HFF-Myc (cell line): ENCODE measurements around the gene HOMER3.
"Not testable (repeated sequence)": the region's sequence is repeated elsewhere in the genome, so short reads cannot be mapped to it uniquely, and the experiment has no call there.

Experiments
- DNase-seq: peaks from one replicate; pipeline ENCODE4 v3.0.0-alpha.2; 2011; ENCODE audit warnings: low read depth; ENCODE audit errors: extremely low read depth
- H3K4me3 ChIP-seq: replicated peaks from 2 replicates; pipeline ENCODE4 v1.5.1; 2011; ENCODE audit warnings: low read depth, mild to moderate bottlenecking, control low read depth, low read length
- CTCF ChIP-seq: IDR thresholded peaks from 2 replicates; pipeline ENCODE4 v1.5.1; 2012; ENCODE audit warnings: mild to moderate bottlenecking, low read depth, low read length, control low read depth; ENCODE audit errors: missing control alignments

Gene HOMER3

GRCh38 chr19:18908917-18909619 is 31.9 kb downstream of the HOMER3 start:
- DNase-seq: no peak
- no peak for TF ChIP-seq CTCF

DNA sequence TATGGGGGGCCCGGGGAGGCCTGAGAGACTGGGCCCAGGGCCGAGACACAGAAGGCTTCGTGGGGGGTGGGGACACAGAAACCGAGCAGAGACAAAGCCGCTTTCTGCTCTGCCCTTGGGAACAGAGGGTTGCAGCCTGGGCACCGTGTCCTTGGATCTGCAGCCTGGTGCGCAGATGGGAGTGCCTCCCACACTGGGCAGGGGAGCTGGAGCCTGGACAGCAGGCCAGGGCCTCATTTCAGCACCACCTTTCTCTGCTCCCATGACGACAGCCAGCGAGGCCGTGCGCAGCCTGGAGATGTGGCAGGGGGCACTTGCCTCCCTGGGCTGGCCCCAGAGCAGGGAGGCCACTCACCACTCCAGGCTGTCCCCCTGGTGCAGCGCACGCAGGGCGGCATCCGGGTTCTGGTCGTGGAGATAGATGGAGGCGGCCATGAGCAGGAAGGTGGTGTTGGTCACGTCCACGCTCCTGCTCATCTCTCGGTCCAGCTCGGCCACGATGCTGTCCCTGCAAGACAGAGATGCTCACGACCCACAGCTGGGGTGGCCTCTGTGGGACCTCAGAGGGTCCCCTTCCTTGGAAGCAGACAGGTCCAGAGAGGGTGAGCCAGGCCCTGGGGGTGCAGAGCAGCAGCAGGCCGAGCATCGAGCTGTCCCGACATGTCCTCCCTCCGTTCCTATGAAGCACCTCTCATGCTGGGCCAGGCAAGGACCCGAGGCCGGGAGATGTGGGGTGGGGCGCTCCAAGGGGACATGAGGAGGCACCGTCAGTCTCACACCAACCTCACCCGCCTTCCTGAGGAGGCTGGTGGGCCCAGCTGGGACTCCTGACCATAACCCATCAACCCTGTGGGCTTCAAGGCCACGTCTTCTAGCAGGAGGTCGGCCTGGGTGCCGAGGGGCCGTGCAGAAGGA is 34.2 kb downstream of the HOMER3 start:
- DNase-seq: no peak
- no peak for TF ChIP-seq CTCF
- no peak overlapping the region for H3K4me3 ChIP-seq

More at GRCh38 chr19:18908917-18909619, 31.9 kb downstream of the HOMER3 start:
- no peak overlapping the region for H3K4me3 ChIP-seq

DNA sequence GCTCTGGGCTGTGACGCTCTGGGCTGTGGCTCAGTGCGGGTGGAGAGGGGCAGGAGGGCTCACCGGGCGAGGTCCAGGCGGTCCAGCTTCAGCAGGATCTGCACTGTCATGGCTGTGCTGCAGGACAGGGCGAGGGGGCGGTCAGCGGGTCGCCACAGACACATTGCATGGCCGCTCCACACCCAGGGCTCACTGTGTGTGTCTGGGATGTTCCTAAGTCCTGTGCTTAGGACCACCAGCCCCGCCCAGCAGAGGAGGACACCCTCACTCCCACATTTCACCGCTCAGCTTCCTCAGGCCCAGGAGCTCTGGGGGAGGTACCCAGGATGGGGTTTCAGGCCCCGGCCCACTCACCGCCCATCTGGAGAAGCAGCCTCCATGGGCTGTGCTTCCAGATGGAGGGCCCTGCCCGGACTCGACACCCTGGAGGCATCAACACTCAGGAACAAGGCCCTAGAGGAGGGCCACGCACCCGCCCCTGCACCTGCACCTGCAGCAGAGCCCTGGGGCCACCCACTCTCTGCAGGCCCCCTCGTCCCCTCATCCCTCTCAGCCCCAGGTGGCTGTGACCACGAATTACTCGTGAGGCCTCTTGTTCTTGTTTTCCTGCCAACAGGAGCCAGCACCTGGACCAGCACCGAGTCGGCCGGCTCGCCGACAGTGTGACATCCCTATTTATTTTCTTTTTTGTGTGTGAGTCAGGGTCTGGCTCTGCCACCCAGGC is 35.3 kb downstream of the HOMER3 start:
- no peak for DNase-seq
- no peak for TF ChIP-seq CTCF
- H3K4me3 ChIP-seq: no peak overlapping the region

DNA sequence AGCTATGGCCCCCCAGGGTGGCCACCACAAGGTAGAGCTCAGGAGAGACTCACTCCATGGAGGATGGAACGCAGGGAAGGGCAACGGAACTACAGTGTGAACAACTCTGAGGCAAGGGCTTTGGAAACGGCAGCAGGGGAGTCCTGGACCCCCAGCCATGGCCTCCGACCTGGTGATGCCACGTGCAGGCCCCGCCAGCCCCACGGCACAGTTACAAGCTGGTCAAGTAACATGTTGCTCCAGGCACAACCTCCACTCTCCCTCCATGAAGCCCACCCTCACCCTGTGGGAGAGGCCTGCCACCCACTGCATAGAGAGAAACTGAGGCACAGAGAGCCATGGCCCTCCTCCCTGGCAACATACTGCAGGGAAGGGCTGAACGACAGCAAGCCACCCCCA is 36.0 kb downstream of the HOMER3 start:
- TF ChIP-seq CTCF: no peak
- DNase-seq: no peak

DNA sequence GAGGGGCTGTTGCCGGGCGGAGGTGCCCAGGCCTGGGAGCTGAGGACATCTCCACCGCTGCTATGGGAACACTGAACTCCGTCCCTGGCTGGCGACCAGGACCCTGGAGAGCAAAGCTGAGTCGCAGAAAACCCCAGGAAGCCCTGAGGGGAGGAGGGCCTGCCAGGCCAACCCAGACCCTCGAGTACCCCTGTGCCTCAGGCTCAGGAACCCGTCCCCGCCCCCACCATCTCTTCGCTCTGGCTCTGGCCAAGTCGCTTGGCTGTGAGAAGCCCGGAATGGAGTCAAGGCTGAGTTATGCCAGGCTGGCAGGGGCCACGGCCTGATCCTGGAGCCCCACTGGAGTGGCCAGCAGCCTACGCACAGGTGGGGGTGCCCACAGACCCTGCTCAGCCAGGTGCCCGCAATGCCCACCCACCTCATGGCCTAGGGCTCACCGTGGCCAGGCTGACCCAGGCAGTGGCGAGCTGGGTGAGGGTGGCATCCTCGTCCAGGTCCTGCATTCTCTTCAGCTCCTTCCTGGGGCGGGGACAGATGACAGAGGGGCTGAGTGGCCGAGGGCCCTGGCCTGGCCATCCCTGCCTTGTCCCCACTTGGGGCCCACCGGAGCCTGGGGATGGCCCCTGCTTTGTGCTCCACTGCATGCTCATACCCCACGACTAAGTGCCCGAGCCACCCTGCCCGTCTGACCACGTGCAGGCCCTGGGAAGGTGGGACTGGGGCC is 36.5 kb downstream of the HOMER3 start:
- DNase-seq: no peak
- no peak overlapping the region for H3K4me3 ChIP-seq
- TF ChIP-seq CTCF: no peak

More for the DNA sequence above, 36.0 kb downstream of the HOMER3 start:
- no peak overlapping the region for H3K4me3 ChIP-seq

DNA sequence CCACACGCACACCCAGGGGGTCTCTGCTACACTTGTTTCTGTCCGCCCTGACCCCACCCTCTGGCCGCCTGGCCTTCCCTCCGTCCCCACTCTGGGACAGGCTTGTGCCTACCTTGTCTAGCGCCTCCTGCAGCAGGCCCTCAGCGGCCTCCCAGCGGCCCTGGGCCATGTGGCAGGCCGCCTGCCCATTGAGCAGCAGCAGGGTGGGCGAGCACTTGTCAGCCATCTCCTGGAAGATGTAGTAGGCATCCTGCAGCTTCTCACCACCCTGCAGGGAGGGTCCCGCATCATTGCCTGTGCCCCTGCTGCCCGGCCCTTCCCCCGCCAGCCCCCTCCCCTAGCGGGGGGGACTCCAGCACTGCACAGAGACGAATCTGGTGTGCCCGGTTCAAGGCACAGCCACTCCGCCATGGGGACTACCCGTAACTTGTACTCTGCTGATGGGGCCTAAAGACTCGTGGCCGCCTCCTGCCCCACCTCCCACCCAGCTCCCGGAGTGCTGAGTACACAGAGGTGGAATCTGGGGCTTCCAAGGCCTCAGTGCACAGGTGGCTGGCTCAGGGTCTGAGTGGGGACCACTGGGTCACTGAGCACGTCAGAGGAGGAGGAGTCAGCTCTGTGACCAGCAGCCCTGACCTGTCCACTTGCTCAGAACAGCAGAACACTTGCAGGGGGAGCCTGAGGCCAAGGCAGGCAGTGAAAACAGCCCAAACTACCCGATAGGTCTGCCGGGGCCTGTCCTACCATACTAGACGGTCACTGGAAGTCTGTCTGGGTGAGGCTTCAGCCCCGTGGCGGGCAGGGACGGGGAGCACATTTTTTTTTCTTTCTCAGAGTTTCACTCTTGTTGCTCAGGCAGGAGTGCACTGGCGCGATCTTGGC is 37.6 kb downstream of the HOMER3 start:
- DNase-seq: no peak
- H3K4me3 ChIP-seq: no peak overlapping the region
- no peak for TF ChIP-seq CTCF

DNA sequence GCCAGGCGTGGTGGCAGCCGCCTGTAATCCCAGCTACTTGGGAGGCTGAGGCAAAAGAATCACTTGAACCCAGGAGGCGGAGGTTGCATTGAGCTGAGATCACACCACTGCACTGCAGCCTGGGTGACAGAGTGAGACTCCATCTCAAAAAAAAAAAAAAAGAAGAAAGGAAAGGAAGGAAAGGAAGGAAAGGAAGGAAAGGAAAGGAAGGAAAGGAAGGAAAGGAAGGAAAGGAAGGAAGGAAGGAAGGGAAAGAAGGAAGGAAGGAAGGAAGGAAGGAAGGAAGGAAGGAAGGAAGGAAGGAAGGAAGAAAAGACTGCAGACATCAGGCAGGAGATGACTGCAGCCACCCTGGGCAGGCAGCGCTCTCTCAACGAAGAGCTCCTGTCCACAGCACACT is 38.5 kb downstream of the HOMER3 start:
- H3K4me3 ChIP-seq, DNase-seq: not testable (repeated sequence)
